GM18502 (cell line): ENCODE results near the gene PRKG1.
"Not testable (repeated sequence)": the region's sequence is repeated elsewhere in the genome, so short reads cannot be mapped to it uniquely, and the experiment has no call there.

Source experiments
- ATAC-seq: cut with Tn5 transposase; IDR thresholded peaks from one replicate; pipeline ENCODE4 v1.9.1; 2021; ENCODE audit warnings: mild to moderate bottlenecking; ENCODE audit not compliant: unreplicated experiment, poor library complexity

Gene PRKG1

GRCh38 chr10:51999096-51999495, 924.8 kb downstream of the PRKG1 start:
- no peak for ATAC-seq

GRCh38 chr10:52004342-52004949, 930.2 kb downstream of the PRKG1 start:
- ATAC-seq, result peak; percentile 82

GRCh38 chr10:52007091-52007490, 932.8 kb downstream of the PRKG1 start:
- no peak for ATAC-seq

GRCh38 chr10:52011118-52011517, 936.8 kb downstream of the PRKG1 start:
- ATAC-seq, result no peak

- no peak for ATAC-seq
These were observed 944.8 kb downstream of the PRKG1 start for GRCh38 chr10:52019077-52019555.

- ATAC-seq, result no peak
These were observed 945.4 kb downstream of the PRKG1 start for GRCh38 chr10:52019656-52020055.

GRCh38 chr10:52020173-52020572, 945.9 kb downstream of the PRKG1 start:
- no peak for ATAC-seq

GRCh38 chr10:52020702-52021101, 946.4 kb downstream of the PRKG1 start:
- no peak for ATAC-seq

GRCh38 chr10:52027055-52027705, 952.9 kb downstream of the PRKG1 start:
- no peak for ATAC-seq

- ATAC-seq, result no peak
These were observed 954.2 kb downstream of the PRKG1 start for GRCh38 chr10:52028523-52028858.

- no peak for ATAC-seq
These were observed 955.3 kb downstream of the PRKG1 start for GRCh38 chr10:52029628-52030027.

GRCh38 chr10:52030051-52030790, 955.9 kb downstream of the PRKG1 start:
- no peak for ATAC-seq

- ATAC-seq, result no peak
These were observed 956.7 kb downstream of the PRKG1 start for GRCh38 chr10:52030975-52031374.

- no peak for ATAC-seq
These were observed 957.5 kb downstream of the PRKG1 start for GRCh38 chr10:52031771-52032170.

GRCh38 chr10:52032681-52033629, 958.7 kb downstream of the PRKG1 start:
- ATAC-seq, result no peak

- not testable (repeated sequence) for ATAC-seq
These were observed 964.9 kb downstream of the PRKG1 start for GRCh38 chr10:52039002-52039793.

GRCh38 chr10:52040486-52040885, 966.2 kb downstream of the PRKG1 start:
- ATAC-seq, result no peak

- no peak for ATAC-seq
These were observed 969.5 kb downstream of the PRKG1 start for GRCh38 chr10:52043811-52044210.

- ATAC-seq, result no peak
These were observed 973.8 kb downstream of the PRKG1 start for GRCh38 chr10:52048051-52048450.
